ENCODE results near the gene XIAP. TPM values are rescaled to one million over a fixed set of nuclear protein-coding genes. Genes with fewer than 3 reads are reported as not detected.
A peak's percentile ranks its signal among the peaks of the same experiment; 100 is the strongest.
"Not testable (repeated sequence)": the region's sequence is repeated elsewhere in the genome, so short reads cannot be mapped to it uniquely, and the experiment has no call there.

The XIAP gene
- total RNA-seq, 1 donor from 2014 or later = 22.9 TPM

DNA sequence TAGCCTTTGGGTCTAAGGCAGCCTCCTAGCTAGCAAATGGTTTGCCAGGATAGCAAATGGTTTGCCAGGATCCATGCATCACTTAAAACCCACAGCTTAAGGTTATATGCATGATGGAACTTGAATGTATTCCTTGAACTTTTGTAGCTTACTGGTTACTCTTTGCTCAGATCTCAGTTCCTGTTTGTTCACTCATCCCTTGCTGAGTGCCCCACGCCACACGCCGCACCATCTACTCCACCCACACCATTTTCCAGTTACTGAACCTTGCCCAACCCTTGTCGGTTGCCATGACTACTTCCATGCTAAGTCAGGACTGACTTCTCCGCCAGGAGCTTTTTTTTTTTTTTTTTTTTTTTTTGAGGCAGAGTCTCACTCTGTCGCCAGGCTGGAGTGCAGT, 29.5 kb upstream of the XIAP start:
- Histone ChIP-seq H3K9me3 (no peaks in the 10 kb centered on the region), H3K4me1 (no peaks in the 10 kb centered on the region), H3K27ac (no peak overlapping the region), H3K4me3 (no peak overlapping the region), H3K36me3 (no peaks in the 10 kb centered on the region), H3K27me3 (no peaks in the 10 kb centered on the region)
- TF ChIP-seq CTCF (IDR thresholded peaks at IDR 0.05) = no peak
- intact Hi-C loops (cut with DNase I) = loop anchor here (10.0 kb wide), 1 partner anchor 134 kb away; the partner anchor contains the start of gene STAG2
- DNase-seq (ENCODE audit: low spot score in 2 of 2) = no peak

GRCh38 chrX:123833387-123833786, 26.5 kb upstream of the XIAP start:
- Histone ChIP-seq H3K36me3 (no peaks in the 10 kb centered on the region), H3K27me3 (no peaks in the 10 kb centered on the region), H3K9me3 (no peaks in the 10 kb centered on the region), H3K4me3 (no peak overlapping the region), H3K27ac (no peak overlapping the region), H3K4me1 (peaks cover 0 to 3% of the 10 kb centered on the region in 2 donors)
- TF ChIP-seq CTCF (IDR thresholded peaks at IDR 0.05) = peak; percentile 42 to 71 (median 68)
- DNase-seq (ENCODE audit: low spot score in 2 of 2) = peak in 1 of 2 donors; percentile 70
- intact Hi-C loops (cut with DNase I) = loop anchor here (10.0 kb wide), 1 partner anchor 131 kb away; the partner anchor contains the start of gene STAG2

GRCh38 chrX:123834116-123834515, 25.7 kb upstream of the XIAP start:
- Histone ChIP-seq H3K27me3 (no peaks in the 10 kb centered on the region), H3K4me1 (peaks cover 0 to 3% of the 10 kb centered on the region in 2 donors), H3K9me3 (no peaks in the 10 kb centered on the region), H3K4me3 (no peak overlapping the region), H3K36me3 (no peaks in the 10 kb centered on the region), H3K27ac (no peak overlapping the region)
- no peak for TF ChIP-seq CTCF (IDR thresholded peaks at IDR 0.05)
- no peak for DNase-seq (ENCODE audit: low spot score in 2 of 2)
- intact Hi-C loops (cut with DNase I) = loop anchor here (10.0 kb wide), 1 partner anchor 131 kb away; the partner anchor contains the start of gene STAG2

- intact Hi-C loops (cut with DNase I) = loop anchor here (2.0 to 10.0 kb wide), 2 partner anchors 23 to 129 kb away; partner anchors contain the start of gene STAG2
- Histone ChIP-seq H3K4me3 (no peak overlapping the region), H3K27me3 (no peaks in the 10 kb centered on the region), H3K4me1 (peaks cover 0 to 3% of the 10 kb centered on the region in 2 donors), H3K36me3 (no peaks in the 10 kb centered on the region), H3K27ac (no peak overlapping the region), H3K9me3 (no peaks in the 10 kb centered on the region)
- TF ChIP-seq CTCF (IDR thresholded peaks at IDR 0.05) = no peak
- no peak for DNase-seq (ENCODE audit: low spot score in 2 of 2)
Observed at GRCh38 chrX:123835661-123836371, 24.0 kb upstream of the XIAP start.

GRCh38 chrX:123845129-123845528, 14.7 kb upstream of the XIAP start:
- DNase-seq (ENCODE audit: low spot score in 2 of 2); H3K4me3 ChIP-seq; H3K4me1 ChIP-seq; H3K36me3 ChIP-seq; H3K27ac ChIP-seq; intact Hi-C loops (cut with DNase I); H3K27me3 ChIP-seq; H3K9me3 ChIP-seq: not testable (repeated sequence)

- H3K9me3 ChIP-seq = no peaks in the 10 kb centered on the region
- intact Hi-C loops (cut with DNase I) = no loop called here
- H3K4me1 ChIP-seq = no peaks in the 10 kb centered on the region
- no peaks in the 10 kb centered on the region for H3K27me3 ChIP-seq
- no peak overlapping the region for H3K4me3 ChIP-seq
- peak in 1 of 2 donors; percentile 33 for DNase-seq (ENCODE audit: low spot score in 2 of 2)
- H3K36me3 ChIP-seq = no peaks in the 10 kb centered on the region
- no peak for TF ChIP-seq CTCF (IDR thresholded peaks at IDR 0.05)
- no peak overlapping the region for H3K27ac ChIP-seq
Observed at GRCh38 chrX:123846577-123847038, 13.2 kb upstream of the XIAP start.

All from ascending aorta (tissue), 2 donors.